HG03159 (cell line): ENCODE measurements around the gene ALDOB.

Experiments used
- ATAC-seq: cut with Tn5 transposase; IDR thresholded peaks from one replicate; pipeline ENCODE4 v1.9.1; 2021; ENCODE audit warnings: mild to moderate bottlenecking, moderate library complexity; ENCODE audit not compliant: unreplicated experiment

ALDOB gene

GRCh38 chr9:101435601-101436079 lies at the start of gene ALDOB:
Gene ALDOB, minus strand, starts transcription at chr9:101435774. Its CDS starts 4,887 bp downstream, at chr9:101430887.
- ATAC-seq: no peak

- ATAC-seq: no peak
Measured at GRCh38 chr9:101484046-101484445, 48.5 kb upstream of the ALDOB start.

GRCh38 chr9:101481261-101481660 lies 45.7 kb upstream of the ALDOB start:
- ATAC-seq: no peak

- no peak for ATAC-seq
Measured at GRCh38 chr9:101480386-101480785, 44.8 kb upstream of the ALDOB start.

- no peak for ATAC-seq
Measured at GRCh38 chr9:101479338-101480030, 43.9 kb upstream of the ALDOB start.

- no peak for ATAC-seq
Measured at GRCh38 chr9:101478906-101479305, 43.3 kb upstream of the ALDOB start.

- no peak for ATAC-seq
Measured at GRCh38 chr9:101478444-101478843, 42.9 kb upstream of the ALDOB start.

GRCh38 chr9:101477736-101478135 lies 42.2 kb upstream of the ALDOB start:
- no peak for ATAC-seq

- no peak for ATAC-seq
Measured at GRCh38 chr9:101477214-101477613, 41.6 kb upstream of the ALDOB start.

- ATAC-seq: no peak
Measured at GRCh38 chr9:101476576-101477208, 41.1 kb upstream of the ALDOB start.

GRCh38 chr9:101472891-101473290 lies 37.3 kb upstream of the ALDOB start:
- ATAC-seq: no peak

- ATAC-seq: no peak
Measured at GRCh38 chr9:101470929-101471328, 35.4 kb upstream of the ALDOB start.

GRCh38 chr9:101470021-101470420 lies 34.4 kb upstream of the ALDOB start:
- no peak for ATAC-seq

GRCh38 chr9:101469026-101469425 lies 33.5 kb upstream of the ALDOB start:
- ATAC-seq: no peak

GRCh38 chr9:101468116-101468515 lies 32.5 kb upstream of the ALDOB start:
- no peak for ATAC-seq

- ATAC-seq: no peak
Measured at GRCh38 chr9:101467690-101468089, 32.1 kb upstream of the ALDOB start.

GRCh38 chr9:101466863-101467262 lies 31.3 kb upstream of the ALDOB start:
- ATAC-seq: no peak

- no peak for ATAC-seq
Measured at GRCh38 chr9:101465326-101465915, 29.8 kb upstream of the ALDOB start.

- ATAC-seq: no peak
Measured at GRCh38 chr9:101463397-101463796, 27.8 kb upstream of the ALDOB start.

GRCh38 chr9:101462558-101462957 lies 27.0 kb upstream of the ALDOB start:
- no peak for ATAC-seq

- no peak for ATAC-seq
Measured at GRCh38 chr9:101460965-101461364, 25.4 kb upstream of the ALDOB start.

GRCh38 chr9:101458963-101459631 lies 23.5 kb upstream of the ALDOB start:
- peak; percentile 91 for ATAC-seq
